MM.1S (cell line): ENCODE measurements around the gene NEK8.

ENCODE experiments used
- CTCF ChIP-seq: fragments of 300-600 bp; sonication (generic); IDR thresholded peaks from 2 replicates; pipeline ENCODE4 v1.5.1; 2016; ENCODE audit warnings: antibody characterized with exemption, low read length, mixed read lengths
- EZH2 ChIP-seq: fragments of 300-600 bp; sonication (generic); optimal IDR thresholded peaks from 2 replicates; pipeline ENCODE3; 2017; ENCODE audit warnings: low read depth, mild to moderate bottlenecking, antibody characterized with exemption, low read length, mixed read lengths
- EZH2phosphoT487 ChIP-seq: fragments of 300-600 bp; sonication (generic); IDR thresholded peaks from 2 replicates; pipeline ENCODE4 v1.6.1; 2018; ENCODE audit warnings: antibody characterized with exemption, low read length

- TF ChIP-seq CTCF, result no peak
- TF ChIP-seq EZH2, result no peak
- no peak for TF ChIP-seq EZH2phosphoT487
Observed at GRCh38 chr17:28726226-28726626, 2.4 kb upstream of the NEK8 start, which contains the start of gene TLCD1.
